ENCODE measurements around the gene OR8B8. TPM values are rescaled to one million over a fixed set of nuclear protein-coding genes. Genes with fewer than 3 reads are reported as not detected.
"Not testable (repeated sequence)": the region's sequence is repeated elsewhere in the genome, so short reads cannot be mapped to it uniquely, and the experiment has no call there.

The OR8B8 gene
- polyA plus RNA-seq, 2 donors = not detected

- H3K4me1 ChIP-seq (ENCODE audit: control insufficient read depth in 2 of 2, insufficient read depth in 2 of 2, low read length in 1 of 2) = no peaks in the 10 kb centered on the region
These were observed 35.6 kb downstream of the OR8B8 start for GRCh38 chr11:124409906-124410305.

GRCh38 chr11:124405581-124405980 lies 39.9 kb downstream of the OR8B8 start:
- H3K27me3 ChIP-seq (ENCODE audit: control insufficient read depth in 1 of 2, insufficient read depth in 2 of 2, low read length in 2 of 2) = no peaks in the 10 kb centered on the region
- H3K9me3 ChIP-seq (ENCODE audit: control insufficient read depth in 2 of 2, insufficient read depth in 1 of 2, low read depth in 1 of 2, low read length in 1 of 2) = no peaks in the 10 kb centered on the region
- no peak overlapping the region for H3K4me3 ChIP-seq (ENCODE audit: low read depth in 1 of 2, low read length in 2 of 2)
- H3K27ac ChIP-seq (ENCODE audit: low read depth in 2 of 2, low read length in 1 of 2) = no peak overlapping the region
- 51 to 56% methylated on average over 2 of the region's 2 CpGs for WGBS, 2 donors
- H3K36me3 ChIP-seq (ENCODE audit: control insufficient read depth in 2 of 2, insufficient read depth in 2 of 2, low read length in 1 of 2) = no peaks in the 10 kb centered on the region
- no peaks in the 10 kb centered on the region for H3K4me1 ChIP-seq (ENCODE audit: control insufficient read depth in 2 of 2, insufficient read depth in 2 of 2, low read length in 1 of 2)

More at GRCh38 chr11:124409906-124410305, 35.6 kb downstream of the OR8B8 start:
- no peaks in the 10 kb centered on the region for H3K27me3 ChIP-seq (ENCODE audit: control insufficient read depth in 1 of 2, insufficient read depth in 2 of 2, low read length in 2 of 2)
- H3K36me3 ChIP-seq (ENCODE audit: control insufficient read depth in 2 of 2, insufficient read depth in 2 of 2, low read length in 1 of 2) = no peaks in the 10 kb centered on the region
- WGBS, 2 donors = 76 to 84% methylated on average over 7 of the region's 7 CpGs
- no peak overlapping the region for H3K27ac ChIP-seq (ENCODE audit: low read depth in 2 of 2, low read length in 1 of 2)
- H3K9me3 ChIP-seq (ENCODE audit: control insufficient read depth in 2 of 2, insufficient read depth in 1 of 2, low read depth in 1 of 2, low read length in 1 of 2) = no peaks in the 10 kb centered on the region
- no peak overlapping the region for H3K4me3 ChIP-seq (ENCODE audit: low read depth in 1 of 2, low read length in 2 of 2)

GRCh38 chr11:124403186-124403585 lies 42.3 kb downstream of the OR8B8 start:
- H3K36me3 ChIP-seq (ENCODE audit: control insufficient read depth in 2 of 2, insufficient read depth in 2 of 2, low read length in 1 of 2); H3K4me3 ChIP-seq (ENCODE audit: low read depth in 1 of 2, low read length in 2 of 2); H3K27ac ChIP-seq (ENCODE audit: low read depth in 2 of 2, low read length in 1 of 2); H3K27me3 ChIP-seq (ENCODE audit: control insufficient read depth in 1 of 2, insufficient read depth in 2 of 2, low read length in 2 of 2); H3K9me3 ChIP-seq (ENCODE audit: control insufficient read depth in 2 of 2, insufficient read depth in 1 of 2, low read depth in 1 of 2, low read length in 1 of 2); H3K4me1 ChIP-seq (ENCODE audit: control insufficient read depth in 2 of 2, insufficient read depth in 2 of 2, low read length in 1 of 2): not testable (repeated sequence)
- 93 to 95% methylated on average over 14 to 26 of the region's 27 CpGs for WGBS, 2 donors

GRCh38 chr11:124402326-124402922 lies 43.1 kb downstream of the OR8B8 start:
- Histone ChIP-seq H3K27ac (ENCODE audit: low read depth in 2 of 2, low read length in 1 of 2) (no peak overlapping the region), H3K4me1 (ENCODE audit: control insufficient read depth in 2 of 2, insufficient read depth in 2 of 2, low read length in 1 of 2) (no peaks in the 10 kb centered on the region), H3K27me3 (ENCODE audit: control insufficient read depth in 1 of 2, insufficient read depth in 2 of 2, low read length in 2 of 2) (no peaks in the 10 kb centered on the region), H3K9me3 (ENCODE audit: control insufficient read depth in 2 of 2, insufficient read depth in 1 of 2, low read depth in 1 of 2, low read length in 1 of 2) (no peaks in the 10 kb centered on the region), H3K4me3 (ENCODE audit: low read depth in 1 of 2, low read length in 2 of 2) (no peak overlapping the region), H3K36me3 (ENCODE audit: control insufficient read depth in 2 of 2, insufficient read depth in 2 of 2, low read length in 1 of 2) (no peaks in the 10 kb centered on the region)
- WGBS, 2 donors = 32 to 42% methylated on average over 8 of the region's 8 CpGs

GRCh38 chr11:124398924-124399323 lies 46.6 kb downstream of the OR8B8 start, which contains the start of gene OR8B3:
TSS of gene OR8B3 (minus strand) at chr11:124399024. CDS start at chr11:124397351, 1,673 bp downstream.
- H3K27ac ChIP-seq (ENCODE audit: low read depth in 2 of 2, low read length in 1 of 2) = no peak within 1 kb of the TSS
- H3K4me1 ChIP-seq (ENCODE audit: control insufficient read depth in 2 of 2, insufficient read depth in 2 of 2, low read length in 1 of 2) = no peaks in the 10 kb centered on the region
- no peaks in the 10 kb centered on the region for H3K9me3 ChIP-seq (ENCODE audit: control insufficient read depth in 2 of 2, insufficient read depth in 1 of 2, low read depth in 1 of 2, low read length in 1 of 2)
- H3K27me3 ChIP-seq (ENCODE audit: control insufficient read depth in 1 of 2, insufficient read depth in 2 of 2, low read length in 2 of 2) = no peaks in the 10 kb centered on the region
- H3K4me3 ChIP-seq (ENCODE audit: low read depth in 1 of 2, low read length in 2 of 2) = no peak within 1 kb of the TSS
- no peaks in the 10 kb centered on the region for H3K36me3 ChIP-seq (ENCODE audit: control insufficient read depth in 2 of 2, insufficient read depth in 2 of 2, low read length in 1 of 2)

- H3K9me3 ChIP-seq (ENCODE audit: control insufficient read depth in 2 of 2, insufficient read depth in 1 of 2, low read depth in 1 of 2, low read length in 1 of 2); H3K4me1 ChIP-seq (ENCODE audit: control insufficient read depth in 2 of 2, insufficient read depth in 2 of 2, low read length in 1 of 2); H3K27ac ChIP-seq (ENCODE audit: low read depth in 2 of 2, low read length in 1 of 2); H3K4me3 ChIP-seq (ENCODE audit: low read depth in 1 of 2, low read length in 2 of 2); H3K27me3 ChIP-seq (ENCODE audit: control insufficient read depth in 1 of 2, insufficient read depth in 2 of 2, low read length in 2 of 2); H3K36me3 ChIP-seq (ENCODE audit: control insufficient read depth in 2 of 2, insufficient read depth in 2 of 2, low read length in 1 of 2): not testable (repeated sequence)
- WGBS, 2 donors = 72 to 82% methylated on average over 2 of the region's 4 CpGs
These were observed 48.6 kb downstream of the OR8B8 start for GRCh38 chr11:124396847-124397246.

GRCh38 chr11:124394408-124394807 lies 51.1 kb downstream of the OR8B8 start:
- Histone ChIP-seq H3K4me1 (ENCODE audit: control insufficient read depth in 2 of 2, insufficient read depth in 2 of 2, low read length in 1 of 2) (no peaks in the 10 kb centered on the region), H3K9me3 (ENCODE audit: control insufficient read depth in 2 of 2, insufficient read depth in 1 of 2, low read depth in 1 of 2, low read length in 1 of 2) (no peaks in the 10 kb centered on the region), H3K27me3 (ENCODE audit: control insufficient read depth in 1 of 2, insufficient read depth in 2 of 2, low read length in 2 of 2) (no peaks in the 10 kb centered on the region), H3K27ac (ENCODE audit: low read depth in 2 of 2, low read length in 1 of 2) (no peak overlapping the region), H3K36me3 (ENCODE audit: control insufficient read depth in 2 of 2, insufficient read depth in 2 of 2, low read length in 1 of 2) (no peaks in the 10 kb centered on the region), H3K4me3 (ENCODE audit: low read depth in 1 of 2, low read length in 2 of 2) (no peak overlapping the region)
- WGBS, 2 donors = 57 to 65% methylated on average over 3 of the region's 3 CpGs

Other genes starting within 250 kb of the OR8B8 start
- not detected for gene OR8G1, start 204.6 kb downstream of the OR8B8 start, polyA plus RNA-seq
- gene OR8G5, start 189.3 kb downstream of the OR8B8 start, polyA plus RNA-seq = not detected
- not detected for gene OR8D1, start 131.7 kb downstream of the OR8B8 start, polyA plus RNA-seq
- not detected for gene OR8D2, start 125.5 kb downstream of the OR8B8 start, polyA plus RNA-seq
- not detected for gene OR8B2, start 61.2 kb downstream of the OR8B8 start, polyA plus RNA-seq
- not detected for gene OR8B3, start 46.7 kb downstream of the OR8B8 start, polyA plus RNA-seq
- gene OR8B4, start 20.8 kb downstream of the OR8B8 start, polyA plus RNA-seq = not detected
- gene OR8B12, start 98.0 kb upstream of the OR8B8 start, polyA plus RNA-seq = not detected
- gene OR8A1, start 124.3 kb upstream of the OR8B8 start, polyA plus RNA-seq = not detected
- gene PANX3, start 165.7 kb upstream of the OR8B8 start, polyA plus RNA-seq = not detected
- gene TBRG1, start 177.2 kb upstream of the OR8B8 start, polyA plus RNA-seq = 10 to 100 TPM; 16.5 to 16.9 TPM
- gene SIAE, start 228.0 kb upstream of the OR8B8 start, polyA plus RNA-seq = 10 to 100 TPM in 1 of 2 donors, 1 to 10 TPM in 1; 9.0 to 11.6 TPM
- gene SPA17, start 228.2 kb upstream of the OR8B8 start, polyA plus RNA-seq = 1 to 10 TPM; 7.1 to 7.8 TPM